Right lobe of liver (tissue), 6 donors: ENCODE measurements around the gene POU2F1. TPM values are rescaled to one million over a fixed set of nuclear protein-coding genes. Genes with fewer than 3 reads are reported as not detected.

Experiments used
- ATAC-seq, 4 donors: fragments of 200-7000 bp; cut with Tn5 transposase; one replicate each; pipeline ENCODE4 v1.9.1; 2020; ENCODE audit warnings: mild to moderate bottlenecking in 4 of 4, moderate library complexity in 4 of 4
- DNase-seq, 3 donors: peaks; one replicate each; pipeline ENCODE4 v3.0.0-alpha.2; 2020
- H3K27ac ChIP-seq, 3 donors: fragments of 200-600 bp; one replicate each; pipeline ENCODE4 v1.8.0; 2022
- H3K27me3 ChIP-seq, 2 donors: fragments of 200-600 bp; one replicate each; pipeline ENCODE4 v1.8.0; 2022
- H3K36me3 ChIP-seq, 4 donors: fragments of 200-600 bp; sonication (generic) in 1 of 4; one replicate each; pipeline versions ENCODE4 v1.5.1 to v1.8.0; 2017 to 2022; ENCODE audit warnings: control low read depth in 1 of 4
- H3K4me1 ChIP-seq, 4 donors: fragments of 200-600 bp; sonication (generic) in 1 of 4; one replicate each; pipeline versions ENCODE4 v1.5.1 to v1.8.0; 2017 to 2022; ENCODE audit warnings: control low read depth in 1 of 4
- H3K4me3 ChIP-seq, 3 donors: fragments of 200-600 bp; one replicate each; pipeline ENCODE4 v1.8.0; 2022
- H3K9me3 ChIP-seq, 4 donors: fragments of 200-600 bp; sonication (generic) in 1 of 4; one replicate each; pipeline versions ENCODE4 v1.5.1 to v1.8.0; 2017 to 2022; ENCODE audit warnings: control low read depth in 1 of 4
- CTCF ChIP-seq, 4 donors: fragments of 200-600 bp in 3 of 4; fragments of 450-650 bp in 1 of 4; IDR thresholded peaks; one replicate each; pipeline versions ENCODE4 v1.5.1 to v1.8.0; 2016 to 2022; ENCODE audit warnings: antibody characterized with exemption in 4 of 4, mild to moderate bottlenecking in 2 of 4
- POLR2A ChIP-seq: fragments of 450-650 bp; IDR thresholded peaks from one replicate; pipeline ENCODE4 v1.6.1; 2017; ENCODE audit warnings: antibody characterized with exemption, mild to moderate bottlenecking
- WGBS: methylation state at CpG from one replicate; pipeline ENCODE4 v1.1.6; 2018; ENCODE audit warnings: low coverage, low lambda C conversion rate; ENCODE audit not compliant: insufficient coverage; ENCODE audit errors: missing lambda C conversion rate; 5-methylcytosine and 5-hydroxymethylcytosine counted together
- intact Hi-C, 2 donors: fragments of 100-400 bp; cut with DNase I; formaldehyde crosslinking; loops; one replicate each; pipeline versions ENCODE4 v1.11.2 to v1.14.1; 2022
- total RNA-seq, 6 experiments: library from RNA; depleted of rRNA in 2 of 6; stranded (reverse); fragments of >200 nt in 2 of 6; fragmentation: NEBNext Ultra II Directional in 3 of 6; extraction: Animal tissue kit (Norgen Biotek cat#: 25700) in 3 of 6; gene quantifications; one replicate each; pipeline versions ENCODE4 v1.1.0 to v1.2.4, GENCODE V29; 2016 to 2023
- donor health status: DM: no; HTN: yes; CAD: no.
- donor health status: DM: no; HTN: no; CAD: no.
- donor health status: DM: no; HTN: no; CAD: no.
- donor health status: DM: no; HTN: yes; CAD: no.
- donor health status: DM: no; HTN: yes; CAD: no.

POU2F1 gene
- total RNA-seq, 6 experiments from 2014 or later, result 4.8 to 10.3 (median 6.2) TPM

GRCh38 chr1:167289966-167290365 is 69.3 kb downstream of the POU2F1 start:
- TF ChIP-seq CTCF (IDR thresholded peaks at IDR 0.05) (no peak), POLR2A (no peak)
- DNase-seq (no peak), ATAC-seq (no peak)
- Histone ChIP-seq H3K27me3 (no peaks in the 10 kb centered on the region), H3K27ac (no peak overlapping the region), H3K9me3 (no peaks in the 10 kb centered on the region), H3K36me3 (no peaks in the 10 kb centered on the region), H3K4me3 (no peak overlapping the region), H3K4me1 (peaks cover 0 to 54% (median 10%) of the 10 kb centered on the region in 4 donors)
- 72% methylated on average over 3 of the region's 5 CpGs for WGBS
- intact Hi-C loops, result no loop called here

GRCh38 chr1:167291539-167292185 is 71.0 kb downstream of the POU2F1 start:
- Histone ChIP-seq H3K36me3 (no peaks in the 10 kb centered on the region), H3K4me3 (no peak overlapping the region), H3K4me1 (peaks cover 0 to 61% (median 14%) of the 10 kb centered on the region in 4 donors), H3K27me3 (no peaks in the 10 kb centered on the region), H3K9me3 (no peaks in the 10 kb centered on the region), H3K27ac (no peak overlapping the region)
- 35% methylated on average over 3 of the region's 3 CpGs for WGBS
- no peak for DNase-seq
- intact Hi-C loops, result no loop called here
- ATAC-seq, result peak in 1 of 4 donors; percentile 23
- TF ChIP-seq POLR2A (no peak), CTCF (IDR thresholded peaks at IDR 0.05) (no peak)

GRCh38 chr1:167292216-167292615 is 71.5 kb downstream of the POU2F1 start:
- Histone ChIP-seq H3K4me1 (peaks cover 0 to 64% (median 16%) of the 10 kb centered on the region in 4 donors), H3K27me3 (no peaks in the 10 kb centered on the region), H3K4me3 (no peak overlapping the region), H3K36me3 (no peaks in the 10 kb centered on the region), H3K9me3 (no peaks in the 10 kb centered on the region), H3K27ac (no peak overlapping the region)
- ATAC-seq (no peak), DNase-seq (no peak)
- TF ChIP-seq POLR2A (no peak), CTCF (IDR thresholded peaks at IDR 0.05) (no peak)
- intact Hi-C loops, result no loop called here

- Histone ChIP-seq H3K27me3 (no peaks in the 10 kb centered on the region), H3K4me3 (no peak overlapping the region), H3K4me1 (peaks cover 0 to 67% (median 20%) of the 10 kb centered on the region in 4 donors), H3K9me3 (no peaks in the 10 kb centered on the region), H3K36me3 (no peaks in the 10 kb centered on the region), H3K27ac (peak overlapping the region in 1 of 3 donors; percentile 39)
- no peak for TF ChIP-seq POLR2A
- TF ChIP-seq CTCF (IDR thresholded peaks at IDR 0.05), result no peak
- ATAC-seq (peak in 1 of 4 donors; percentile 24), DNase-seq (no peak)
- 25% methylated on average over 3 of the region's 4 CpGs for WGBS
- intact Hi-C loops, result no loop called here
These were observed 72.4 kb downstream of the POU2F1 start for GRCh38 chr1:167293057-167293456.
